RWPE2 (cell line): ENCODE data around the gene BICRAL.

Source experiments
- ATAC-seq: fragments of 200-7000 bp; cut with Tn5 transposase; 3 replicates; pipeline ENCODE4 v1.9.1; 2021; ENCODE audit warnings: low read depth
- DNase-seq: peaks from one replicate; pipeline ENCODE4 v3.0.0-alpha.2; 2020; ENCODE audit warnings: low spot score
- H3K27ac ChIP-seq: fragments of 450-650 bp; 2 replicates; pipeline ENCODE4 v1.5.1; 2017; ENCODE audit warnings: mild to moderate bottlenecking; ENCODE audit not compliant: poor library complexity, severe bottlenecking
- H3K27me3 ChIP-seq: fragments of 250-450 bp; sonication (Bioruptor Pico); 2 replicates; pipeline ENCODE4 v1.5.1; 2021; ENCODE audit warnings: mild to moderate bottlenecking, moderate library complexity; ENCODE audit not compliant: insufficient read depth, poor library complexity, severe bottlenecking
- H3K36me3 ChIP-seq: fragments of 250-450 bp; sonication (Bioruptor Pico); 2 replicates; pipeline ENCODE4 v1.5.1; 2020; ENCODE audit warnings: low read depth, mild to moderate bottlenecking, moderate library complexity
- H3K4me1 ChIP-seq: fragments of 250-450 bp; sonication (Bioruptor Pico); 2 replicates; pipeline ENCODE4 v1.5.1; 2021; ENCODE audit warnings: mild to moderate bottlenecking, moderate library complexity; ENCODE audit not compliant: insufficient read depth, poor library complexity, severe bottlenecking
- H3K4me3 ChIP-seq: fragments of 250-450 bp; sonication (Bioruptor Pico); 2 replicates; pipeline ENCODE4 v1.5.1; 2021; ENCODE audit warnings: mild to moderate bottlenecking, moderate library complexity; ENCODE audit not compliant: severe bottlenecking
- H3K9me3 ChIP-seq: fragments of 250-450 bp; sonication (Bioruptor Pico); 2 replicates; pipeline ENCODE4 v1.5.1; 2021; ENCODE audit warnings: mild to moderate bottlenecking, moderate library complexity; ENCODE audit not compliant: severe bottlenecking
- CTCF ChIP-seq: fragments of 450-650 bp; IDR thresholded peaks from one replicate; pipeline ENCODE4 v1.5.1; 2017; ENCODE audit warnings: mild to moderate bottlenecking, moderate library complexity; ENCODE audit not compliant: poor library complexity, severe bottlenecking

Gene BICRAL

GRCh38 chr6:42851599-42851998 is 69.7 kb downstream of the BICRAL start:
- TF ChIP-seq CTCF = no peak
- H3K36me3 ChIP-seq = peaks cover 12% of the 10 kb centered on the region; the same call in 1 of the 2 replicates

GRCh38 chr6:42860036-42860435 is 78.2 kb downstream of the BICRAL start:
- ATAC-seq (no peak), DNase-seq (no peak)
- H3K36me3 ChIP-seq = peaks cover 38% of the 10 kb centered on the region

More at GRCh38 chr6:42851599-42851998, 69.7 kb downstream of the BICRAL start:
- no peak for ATAC-seq
- Histone ChIP-seq H3K27me3 (no peaks in the 10 kb centered on the region), H3K9me3 (no peaks in the 10 kb centered on the region), H3K27ac (no peak overlapping the region), H3K4me3 (no peak overlapping the region), H3K4me1 (no peaks in the 10 kb centered on the region)
- no peak for DNase-seq

GRCh38 chr6:42860481-42860880 is 78.6 kb downstream of the BICRAL start:
- no peak for TF ChIP-seq CTCF
- no peak overlapping the region for H3K4me3 ChIP-seq
- H3K27me3 ChIP-seq = no peaks in the 10 kb centered on the region
- ATAC-seq = no peak
- H3K36me3 ChIP-seq = peaks cover 38% of the 10 kb centered on the region
- H3K27ac ChIP-seq = no peak overlapping the region
- H3K4me1 ChIP-seq = no peaks in the 10 kb centered on the region
- DNase-seq = no peak
- H3K9me3 ChIP-seq = no peaks in the 10 kb centered on the region

More at GRCh38 chr6:42860036-42860435, 78.2 kb downstream of the BICRAL start:
- H3K4me3 ChIP-seq = no peak overlapping the region
- H3K4me1 ChIP-seq = no peaks in the 10 kb centered on the region
- no peak for TF ChIP-seq CTCF
- H3K27ac ChIP-seq = no peak overlapping the region
- H3K9me3 ChIP-seq = no peaks in the 10 kb centered on the region
- H3K27me3 ChIP-seq = no peaks in the 10 kb centered on the region

- H3K9me3 ChIP-seq = no peaks in the 10 kb centered on the region
- H3K4me1 ChIP-seq = no peaks in the 10 kb centered on the region
- no peaks in the 10 kb centered on the region for H3K27me3 ChIP-seq
- ATAC-seq = no peak
- no peak overlapping the region for H3K27ac ChIP-seq
- no peak for DNase-seq
- no peak for TF ChIP-seq CTCF
- peaks cover 21% of the 10 kb centered on the region for H3K36me3 ChIP-seq
- no peak overlapping the region for H3K4me3 ChIP-seq
These were observed 82.8 kb downstream of the BICRAL start for GRCh38 chr6:42864602-42865001.

- Histone ChIP-seq H3K4me3 (no peak overlapping the region), H3K27me3 (no peaks in the 10 kb centered on the region), H3K9me3 (no peaks in the 10 kb centered on the region), H3K27ac (no peak overlapping the region), H3K36me3 (no peaks in the 10 kb centered on the region), H3K4me1 (no peaks in the 10 kb centered on the region)
- ATAC-seq = no peak
- no peak for DNase-seq
- TF ChIP-seq CTCF = no peak
These were observed 88.5 kb downstream of the BICRAL start for GRCh38 chr6:42870145-42870936.
